ENCODE measurements around the gene GIMAP4.
"Not testable (repeated sequence)": the region's sequence is repeated elsewhere in the genome, so short reads cannot be mapped to it uniquely, and the experiment has no call there.

Gene GIMAP4

DNA sequence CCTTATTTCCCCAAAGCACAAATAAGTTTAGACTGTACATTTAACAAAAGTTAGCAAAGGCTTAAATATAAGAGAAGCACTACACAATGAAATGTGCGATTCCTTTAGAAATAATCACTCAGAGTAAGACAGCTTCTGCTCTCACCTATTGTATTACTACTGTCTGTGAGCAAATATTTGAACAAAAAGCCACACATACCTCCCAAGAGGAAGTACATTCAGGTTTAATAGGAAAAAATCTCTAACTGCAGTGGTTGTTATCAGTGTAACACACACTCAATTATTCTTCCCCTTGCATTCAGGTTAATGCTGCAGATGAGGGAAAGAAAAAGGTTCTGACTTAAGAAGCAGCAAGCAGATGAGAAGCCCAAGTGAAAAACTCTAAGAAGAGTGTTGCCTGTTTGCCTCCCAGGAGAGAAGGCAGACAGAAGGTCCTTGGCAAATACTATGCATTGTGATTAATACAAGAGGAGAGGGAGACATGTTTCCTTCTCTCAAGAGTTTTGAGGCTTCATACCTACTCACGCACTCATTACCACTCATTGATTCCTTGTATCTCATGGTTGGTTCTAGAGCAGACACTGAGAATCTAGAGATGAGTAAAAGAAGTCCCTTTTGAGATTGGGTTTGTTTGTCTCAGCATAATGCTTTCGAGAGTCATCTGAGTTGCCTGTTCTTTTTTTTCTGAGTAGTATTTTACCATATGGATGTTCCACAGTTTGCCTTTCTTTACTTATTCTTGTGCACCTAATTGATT lies 13.6 kb downstream of the GIMAP4 start:
- DNase-seq (ENCODE audit: low read depth) = no peak

GRCh38 chr7:150585199-150585598 lies 18.0 kb downstream of the GIMAP4 start:
- DNase-seq (ENCODE audit: low read depth) = no peak

DNA sequence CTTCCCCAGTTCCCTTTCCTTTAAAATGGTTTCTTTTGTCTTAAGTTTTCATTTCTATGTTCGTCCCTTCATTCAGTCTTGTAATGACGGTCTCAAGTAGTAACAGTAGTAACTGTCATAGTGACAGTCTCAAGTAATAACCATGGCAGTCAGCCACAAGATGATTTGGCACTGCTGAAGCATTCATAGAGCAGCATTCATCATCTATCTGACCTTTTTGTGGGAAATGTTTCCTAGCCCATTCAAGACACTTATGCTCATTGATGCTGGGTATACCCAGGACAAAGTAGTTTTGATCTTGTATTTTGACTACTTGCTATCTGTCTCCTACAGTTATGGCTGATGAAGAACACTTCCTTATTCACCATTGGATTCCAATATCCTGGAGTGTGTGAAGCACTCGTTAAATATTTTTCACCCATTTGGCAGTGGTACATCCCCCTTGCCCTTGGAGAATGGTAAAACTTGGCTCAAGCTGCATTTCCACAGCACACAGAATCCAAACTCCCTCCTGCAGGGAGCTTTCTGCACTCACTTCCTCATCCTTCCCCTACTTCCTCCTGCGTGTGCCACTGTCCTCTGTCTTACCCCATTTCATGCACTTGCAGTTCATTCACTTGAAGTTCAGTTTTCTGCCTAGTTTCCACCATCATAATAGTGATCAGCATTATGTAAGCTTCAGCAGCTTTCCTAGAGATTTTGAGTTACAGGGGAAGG lies 19.0 kb downstream of the GIMAP4 start:
- no peak for DNase-seq (ENCODE audit: low read depth)

DNA sequence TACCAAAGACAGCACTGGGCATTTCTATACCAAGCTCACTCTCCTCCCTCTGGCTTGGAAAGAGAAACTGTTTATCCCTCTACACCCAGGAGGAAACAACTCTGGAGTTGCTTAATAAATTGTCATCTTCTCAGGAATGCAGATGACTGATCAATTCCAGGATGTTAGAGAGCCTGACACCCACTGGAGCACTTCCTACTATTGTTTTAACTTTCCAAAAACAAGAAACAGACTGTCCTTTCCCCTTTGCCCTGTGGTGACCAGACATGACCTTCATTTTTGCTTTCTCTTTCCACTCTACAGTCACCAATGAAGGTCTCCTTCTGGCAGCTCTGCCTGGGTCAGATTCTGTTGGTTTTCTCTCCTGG lies 19.6 kb downstream of the GIMAP4 start:
- no peak for DNase-seq (ENCODE audit: low read depth)

- DNase-seq (ENCODE audit: low read depth) = no peak
Observed at GRCh38 chr7:150587551-150587950, 20.4 kb downstream of the GIMAP4 start.

GRCh38 chr7:150594805-150595204 lies 27.6 kb downstream of the GIMAP4 start:
- DNase-seq (ENCODE audit: low read depth) = no peak

GRCh38 chr7:150595361-150595760 lies 28.2 kb downstream of the GIMAP4 start:
- no peak for DNase-seq (ENCODE audit: low read depth)

DNA sequence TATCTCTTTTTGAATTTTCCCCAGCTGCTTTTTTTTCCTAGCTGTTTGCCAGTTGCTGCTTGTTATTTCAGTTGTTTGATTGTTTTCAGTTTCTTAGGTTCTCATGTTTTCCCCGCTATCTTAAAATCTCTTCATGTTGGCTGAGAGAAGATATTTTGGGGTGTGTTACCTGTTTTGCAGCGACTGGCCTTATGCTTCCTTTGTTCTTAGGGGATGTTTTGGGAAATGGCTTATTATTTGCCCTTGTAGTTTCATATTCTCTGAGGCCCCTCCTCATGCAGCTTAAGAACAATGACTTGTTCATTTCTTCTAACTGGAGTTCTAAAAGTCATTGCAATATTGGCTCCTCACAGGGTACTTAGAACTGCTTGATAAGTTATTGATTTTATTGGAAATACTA lies 36.4 kb downstream of the GIMAP4 start:
- DNase-seq (ENCODE audit: low read depth) = not testable (repeated sequence)

DNA sequence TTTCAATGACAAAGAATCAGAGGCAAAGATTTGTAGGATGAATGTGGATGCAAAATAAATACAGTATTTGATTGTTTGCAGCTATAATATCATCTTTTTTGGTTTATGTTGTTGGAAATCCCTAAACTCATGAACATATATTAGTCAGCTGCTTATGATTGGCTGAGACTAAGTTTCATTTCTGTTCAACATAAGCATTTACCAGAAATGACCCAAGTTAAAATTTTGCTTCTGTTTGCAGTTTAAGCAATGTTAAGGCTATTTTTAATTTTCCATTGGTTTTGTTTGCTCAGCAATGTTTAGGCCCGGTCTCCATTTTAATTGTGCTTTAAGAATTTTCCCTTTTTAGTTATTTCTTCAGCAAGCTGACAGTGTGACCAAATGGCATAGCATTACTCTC lies 43.0 kb downstream of the GIMAP4 start:
- no peak for DNase-seq (ENCODE audit: low read depth)

DNA sequence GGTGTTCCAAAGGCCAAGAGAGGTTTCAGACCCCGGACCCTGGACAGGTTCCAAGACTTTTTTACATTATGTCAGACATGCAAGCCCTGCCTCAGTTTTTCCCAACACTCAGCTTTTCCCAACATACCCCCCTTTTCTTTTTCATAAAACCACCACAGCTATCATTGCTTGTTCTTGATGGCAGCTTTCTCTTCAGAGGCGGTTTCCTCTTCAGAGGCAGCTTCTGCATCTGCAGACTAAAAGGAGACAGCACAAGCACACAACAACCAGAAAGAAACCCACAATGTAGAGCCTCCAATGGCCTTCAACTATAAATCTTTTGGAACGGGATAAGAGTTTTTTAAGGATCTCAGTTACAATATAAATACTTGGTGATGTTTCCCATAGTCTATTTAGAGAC lies 45.7 kb downstream of the GIMAP4 start:
- DNase-seq (ENCODE audit: low read depth) = no peak

- no peak for DNase-seq (ENCODE audit: low read depth)
Observed at GRCh38 chr7:150613880-150614279, 46.7 kb downstream of the GIMAP4 start.

GRCh38 chr7:150614426-150614825 lies 47.2 kb downstream of the GIMAP4 start:
- not testable (repeated sequence) for DNase-seq (ENCODE audit: low read depth)

DNA sequence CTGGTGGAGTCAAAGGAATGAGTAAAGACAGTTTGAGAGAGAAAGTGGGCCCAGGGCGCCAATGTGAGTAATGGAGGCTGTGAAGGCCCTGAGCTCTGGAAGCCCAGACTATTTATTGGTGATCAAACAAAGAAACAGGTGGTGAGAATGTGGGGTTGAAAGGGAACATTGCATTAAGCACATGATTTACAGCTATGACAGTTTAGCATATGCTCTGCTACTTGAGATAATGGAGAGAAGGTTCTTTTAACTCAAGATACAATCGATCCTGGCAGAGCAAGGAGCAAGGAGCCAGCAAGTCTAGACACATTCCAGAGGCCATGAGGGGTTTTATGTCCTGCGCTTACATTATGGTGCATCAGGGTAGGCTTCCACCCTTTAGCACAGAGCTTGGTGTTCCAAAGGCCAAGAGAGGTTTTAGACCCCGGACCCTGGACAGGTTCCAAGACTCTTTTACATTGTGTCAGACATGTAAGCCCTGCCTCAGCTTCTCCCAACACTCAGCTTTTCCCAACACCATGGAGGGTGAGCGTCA lies 48.1 kb downstream of the GIMAP4 start:
- DNase-seq (ENCODE audit: low read depth) = not testable (repeated sequence)

DNA sequence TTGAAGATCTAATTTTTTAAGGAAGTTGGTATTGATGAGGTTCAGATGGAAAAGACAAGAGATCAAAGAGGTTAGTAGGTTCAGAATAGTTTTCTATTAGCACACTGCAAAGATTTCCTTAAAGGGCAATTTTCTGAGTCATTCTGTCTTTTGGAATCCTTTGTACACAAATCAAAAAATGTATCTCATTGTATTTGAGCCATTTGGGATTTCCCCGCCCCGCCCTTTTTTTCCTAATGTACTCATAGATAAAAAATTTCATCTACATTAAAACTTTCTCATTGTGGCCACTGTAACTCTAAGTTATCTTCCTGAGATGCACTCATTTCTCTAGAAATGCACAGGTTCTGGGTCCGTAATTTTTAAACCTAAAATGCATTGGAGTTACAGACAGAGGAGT lies 52.9 kb downstream of the GIMAP4 start:
- no peak for DNase-seq (ENCODE audit: low read depth)

DNA sequence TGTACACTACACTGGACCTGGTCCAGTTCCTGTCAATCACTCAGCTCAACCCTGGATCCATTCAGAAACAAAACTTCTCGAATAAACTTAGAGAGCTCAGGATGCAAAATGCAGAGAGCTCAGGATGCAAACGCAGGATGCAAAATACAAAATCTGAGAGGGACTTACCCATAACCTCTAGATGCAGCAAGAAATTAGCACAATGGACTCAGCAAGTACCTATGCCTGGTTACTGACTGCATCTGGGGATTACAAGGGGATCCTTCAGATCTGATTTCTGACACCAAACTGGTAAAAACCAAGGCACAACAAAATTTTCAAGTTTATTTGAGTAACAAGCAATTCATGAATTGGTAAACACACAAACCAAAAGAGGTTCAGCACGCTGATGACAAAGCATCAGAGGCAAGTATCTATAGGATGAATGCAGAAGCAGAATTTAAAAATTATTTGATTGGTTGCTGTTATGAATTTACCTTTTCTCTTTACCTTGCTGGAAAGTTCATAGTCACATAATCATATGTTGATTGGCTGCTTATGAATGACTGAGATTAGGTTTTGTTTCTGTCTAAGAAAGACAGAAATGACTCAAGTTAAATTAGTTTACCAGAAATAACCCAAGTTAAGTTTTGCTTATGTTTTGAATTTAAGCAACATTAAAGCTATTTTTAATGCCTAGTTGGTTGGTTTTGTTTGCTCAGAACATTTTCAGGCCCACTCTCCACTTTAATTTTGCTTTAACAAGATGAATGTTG lies 53.6 kb downstream of the GIMAP4 start:
- no peak for DNase-seq (ENCODE audit: low read depth)

DNA sequence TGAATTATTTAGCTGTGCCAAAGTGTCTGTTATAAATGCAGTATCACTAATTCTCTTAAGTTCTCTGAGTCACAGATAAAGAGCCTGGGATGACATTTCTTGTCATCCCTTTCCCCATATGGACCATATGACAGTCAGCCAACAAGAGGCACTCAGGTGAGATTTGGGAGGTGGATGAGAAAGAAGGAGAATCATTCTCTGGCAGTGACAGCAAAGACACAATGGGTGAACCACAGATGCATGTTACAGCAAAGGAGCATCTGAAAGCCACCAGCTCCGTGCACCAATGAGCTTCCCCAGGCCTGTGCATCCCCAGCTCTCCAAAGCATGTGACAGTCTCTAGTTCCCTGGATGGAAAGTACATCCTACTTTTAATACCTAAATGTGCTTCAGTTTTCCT lies 54.2 kb downstream of the GIMAP4 start:
- no peak for DNase-seq (ENCODE audit: low read depth)

Measured in activated T-cell treated with anti-CD3 and anti-CD28 coated beads for 24 hours (primary cell).